Activated CD8-positive, alpha-beta memory T cell treated with anti-CD3 and anti-CD28 coated beads for 36 hours (primary cell): ENCODE results near the gene MAGEB10. TPM values are rescaled to one million over a fixed set of nuclear protein-coding genes. Genes with fewer than 3 reads are reported as not detected.
"Not testable (repeated sequence)": the region's sequence is repeated elsewhere in the genome, so short reads cannot be mapped to it uniquely, and the experiment has no call there.

Source experiments
- CTCF ChIA-PET: fragments of 350-600 bp; sonication (Branson Sonifier 250); formaldehyde crosslinking; loops from one replicate; lab custom pipeline; 2021; ENCODE audit warnings: antibody characterized with exemption; lab: Charles Lee
- POLR2A ChIA-PET: fragments of 350-600 bp; sonication (Branson Sonifier 250); formaldehyde crosslinking; loops from one replicate; lab custom pipeline; 2021; ENCODE audit warnings: antibody characterized with exemption; lab: Charles Lee
- total RNA-seq, 2 experiments: library from RNA; stranded (reverse); gene quantifications; one replicate each; pipeline ENCODE4 v1.2.3, GENCODE V29; 2021

Gene MAGEB10, protein sequence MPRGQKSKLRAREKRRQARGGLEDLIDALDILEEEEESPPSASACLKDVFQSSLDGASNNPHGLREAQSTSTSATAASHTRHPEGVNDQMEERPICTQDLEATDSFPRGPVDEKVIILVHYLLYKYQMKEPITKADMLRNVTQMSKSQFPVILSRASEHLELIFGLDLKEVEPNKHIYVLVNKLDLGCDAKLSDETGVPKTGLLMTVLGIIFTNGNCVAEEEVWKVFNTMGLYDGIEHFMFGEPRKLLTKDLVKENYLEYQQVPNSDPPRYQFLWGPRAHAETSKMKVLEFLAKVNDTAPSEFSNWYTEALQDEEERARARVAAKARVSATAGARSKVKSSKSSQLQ
- not detected for total RNA-seq

DNA sequence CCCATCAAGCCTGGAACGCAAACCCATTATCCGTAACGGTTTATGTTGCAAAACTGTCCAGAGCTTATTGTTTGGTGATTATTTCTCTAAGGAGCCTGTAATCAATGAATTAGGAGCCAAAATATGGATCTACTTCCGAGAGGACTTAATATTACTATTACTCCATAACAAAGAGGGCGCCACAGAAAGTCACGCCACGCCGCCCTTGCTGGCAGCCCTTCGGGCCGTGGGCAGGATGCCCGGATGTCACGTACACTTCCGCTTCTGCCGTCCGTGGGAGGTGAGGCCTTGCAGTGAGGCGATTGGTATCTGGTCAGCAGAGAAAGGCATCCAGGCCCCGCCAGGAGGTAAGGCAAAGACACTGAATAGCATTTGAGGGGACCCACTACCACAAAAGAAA, at the start of gene MAGEB10:
Gene MAGEB10 (plus strand): TSS at position 301 of the 400 bp plus-strand sequence. CDS start 13,317 bp downstream, outside the sequence.
- CTCF ChIA-PET: no interaction called here

DNA sequence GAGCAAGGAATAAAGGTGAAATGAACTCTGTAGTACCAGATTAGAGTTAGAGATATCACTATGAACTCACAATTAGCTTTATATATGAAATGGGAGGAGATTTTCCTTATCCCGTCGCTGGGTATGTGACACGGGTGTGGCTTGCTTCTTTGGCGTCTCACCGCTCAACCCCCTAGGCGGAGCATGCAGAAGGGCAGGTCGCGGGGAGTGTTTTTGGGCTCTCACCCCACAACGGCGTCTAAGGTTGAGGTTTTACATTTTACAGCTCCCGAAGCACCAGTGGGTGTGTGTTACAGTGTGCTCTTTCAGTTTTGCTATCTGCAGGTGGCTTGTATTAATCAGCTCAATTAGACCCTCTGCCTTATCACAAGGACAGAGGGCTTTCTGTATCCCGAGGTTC, 42.1 kb upstream of the MAGEB10 start:
- CTCF ChIA-PET: no interaction called here
- POLR2A ChIA-PET: no interaction called here

More for the DNA sequence above, at the start of gene MAGEB10:
- POLR2A ChIA-PET: no interaction called here

DNA sequence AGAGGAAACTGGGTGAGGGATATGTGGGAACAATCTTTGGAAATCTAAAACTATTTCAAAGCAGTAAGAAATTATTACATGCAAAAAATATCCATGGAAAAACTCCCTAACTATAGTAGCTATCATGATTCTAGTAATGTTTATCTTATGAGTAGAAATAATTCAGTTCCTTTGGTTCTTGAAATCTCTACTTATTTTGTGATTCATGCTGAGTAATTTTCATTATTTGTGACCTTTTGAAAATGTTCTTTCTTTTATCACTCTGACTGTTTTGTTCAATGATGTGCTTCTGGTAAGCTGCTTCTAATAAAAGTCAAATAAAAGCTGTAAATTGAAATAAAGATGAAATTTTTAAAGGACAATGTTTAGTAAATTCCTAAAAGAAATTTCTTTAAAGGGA, 40.4 kb upstream of the MAGEB10 start:
- CTCF ChIA-PET: no interaction called here
- POLR2A ChIA-PET: no interaction called here

DNA sequence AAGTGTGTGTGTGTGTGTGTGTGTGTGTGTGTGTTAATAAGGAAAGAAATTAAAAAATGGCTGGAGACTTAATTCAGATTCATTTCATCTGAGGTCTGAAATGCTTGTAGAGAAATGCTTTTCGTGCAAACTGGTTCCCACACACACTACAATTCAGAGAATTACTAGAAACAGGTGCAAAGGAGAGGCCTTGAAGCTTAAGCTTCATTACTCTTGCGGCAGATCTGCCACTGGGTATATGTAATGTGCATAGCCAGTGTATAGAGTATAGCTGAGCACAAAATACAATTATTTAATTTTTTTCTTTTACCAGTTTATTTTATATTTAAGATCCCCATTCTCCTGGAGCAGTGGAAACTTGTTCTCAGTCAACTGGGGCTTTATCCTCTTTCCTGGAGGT, 31.8 kb upstream of the MAGEB10 start:
- POLR2A ChIA-PET: no interaction called here

DNA sequence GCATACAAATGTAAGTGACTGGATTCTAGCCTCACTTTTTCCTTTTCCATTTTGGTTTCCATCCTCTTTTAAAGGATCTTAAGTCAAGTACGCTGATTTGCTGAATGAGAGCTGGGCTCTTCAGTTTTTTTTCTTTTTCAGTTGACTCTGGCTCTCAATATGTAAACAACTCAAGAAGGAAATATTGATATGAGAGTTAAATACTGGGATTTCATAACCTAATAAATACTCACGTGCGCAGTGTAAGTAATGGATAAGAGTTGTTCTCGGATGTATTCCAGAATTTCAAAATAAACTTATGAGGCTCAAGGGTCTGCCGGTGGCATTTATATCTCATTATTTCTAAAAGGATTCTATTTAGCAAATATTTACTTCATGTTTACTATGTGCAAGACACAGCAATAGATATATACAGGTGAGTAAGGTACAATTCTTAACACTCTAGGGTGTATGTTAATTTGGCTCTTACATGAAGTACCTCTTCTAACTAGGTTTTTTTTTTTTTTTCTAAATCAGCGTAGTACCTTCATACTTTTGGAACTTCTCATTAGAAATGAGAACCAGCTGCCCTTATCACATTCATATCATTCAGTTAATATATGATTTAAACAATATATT, 11.0 kb upstream of the MAGEB10 start:
- CTCF ChIA-PET: no interaction called here
- POLR2A ChIA-PET: no interaction called here

More for the DNA sequence above, 31.8 kb upstream of the MAGEB10 start:
- CTCF ChIA-PET: no interaction called here

DNA sequence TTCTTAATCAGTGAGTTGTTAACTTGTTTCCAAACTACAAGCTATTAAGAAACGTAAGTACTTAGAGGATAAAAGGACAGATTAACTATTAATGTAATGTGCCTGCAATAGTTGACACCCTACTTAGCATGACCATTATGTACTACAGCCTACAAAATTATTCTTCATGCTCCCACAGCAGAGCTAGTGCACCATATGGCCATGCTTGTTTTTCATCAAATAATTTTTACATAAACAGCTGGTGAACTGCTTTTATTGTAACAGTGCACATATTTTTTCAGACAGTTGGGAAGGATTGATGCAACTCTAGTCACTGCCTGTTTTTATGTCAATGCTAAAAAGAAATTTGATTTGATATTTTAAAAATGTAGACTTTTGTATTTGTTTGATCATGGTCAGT, 10.2 kb upstream of the MAGEB10 start:
- ChIA-PET POLR2A (no interaction called here), CTCF (no interaction called here)

DNA sequence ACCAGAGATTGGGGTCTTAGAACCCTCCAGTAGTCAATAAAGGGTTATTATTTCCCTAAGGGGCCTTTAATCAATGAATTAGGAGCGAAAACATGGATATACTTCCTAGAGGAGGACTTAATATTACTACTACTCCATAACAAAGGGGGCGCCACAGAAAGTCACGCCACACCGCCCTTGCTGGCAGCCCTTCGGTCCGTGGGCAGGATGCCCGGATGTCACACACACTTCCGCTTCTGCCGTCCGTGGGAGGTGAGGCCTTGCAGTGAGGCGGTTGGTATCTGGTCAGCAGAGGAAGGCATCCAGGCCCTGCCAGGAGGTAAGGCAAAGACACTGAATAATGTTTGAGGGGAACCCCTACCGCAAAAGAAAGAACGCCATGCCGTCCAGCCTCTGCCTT, 436 bp downstream of the MAGEB10 start:
- POLR2A ChIA-PET: no interaction called here
- CTCF ChIA-PET: no interaction called here

DNA sequence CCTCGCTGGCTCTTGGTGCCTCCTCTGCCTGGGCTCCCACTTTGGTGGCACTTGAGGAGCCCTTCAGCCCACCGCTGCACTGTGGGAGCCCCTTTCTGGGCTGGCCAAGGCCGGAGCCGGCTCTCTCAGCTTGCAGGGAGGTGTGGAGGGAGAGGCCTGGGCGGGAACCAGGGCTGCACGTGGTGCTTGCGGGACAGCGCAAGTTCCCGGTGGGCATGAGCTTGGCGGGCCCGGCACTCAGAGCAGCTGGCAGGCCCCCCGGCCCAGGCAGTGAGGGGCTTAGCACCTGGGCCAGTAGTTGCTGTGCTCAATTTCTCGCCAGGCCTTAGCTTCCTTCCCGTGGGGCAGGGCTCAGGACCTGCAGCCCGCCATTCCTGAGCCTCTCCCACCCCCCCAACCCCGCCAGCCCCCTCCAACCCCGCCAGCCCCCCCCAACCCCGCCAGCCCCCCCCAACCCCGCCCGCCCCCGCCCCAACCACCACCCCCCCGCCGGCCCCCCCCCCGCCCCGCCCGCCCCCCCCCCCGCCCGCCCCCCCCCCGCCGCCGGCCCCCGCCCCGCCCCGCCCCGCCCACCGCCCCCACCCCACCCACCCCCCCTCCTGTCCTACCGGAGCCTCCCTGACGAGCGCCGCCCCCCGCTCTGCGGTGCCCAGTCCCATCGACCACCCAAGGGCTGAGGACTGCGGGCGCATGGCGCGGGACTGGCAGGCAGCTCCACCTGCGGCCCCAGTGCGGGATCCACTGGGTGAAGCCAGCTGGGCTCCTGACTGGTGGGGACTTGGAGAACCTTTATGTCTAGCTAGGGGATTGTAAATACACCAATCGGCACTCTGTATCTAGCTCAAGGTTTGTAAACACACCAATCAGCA, 1.4 kb downstream of the MAGEB10 start:
- POLR2A ChIA-PET, CTCF ChIA-PET: not testable (repeated sequence)

DNA sequence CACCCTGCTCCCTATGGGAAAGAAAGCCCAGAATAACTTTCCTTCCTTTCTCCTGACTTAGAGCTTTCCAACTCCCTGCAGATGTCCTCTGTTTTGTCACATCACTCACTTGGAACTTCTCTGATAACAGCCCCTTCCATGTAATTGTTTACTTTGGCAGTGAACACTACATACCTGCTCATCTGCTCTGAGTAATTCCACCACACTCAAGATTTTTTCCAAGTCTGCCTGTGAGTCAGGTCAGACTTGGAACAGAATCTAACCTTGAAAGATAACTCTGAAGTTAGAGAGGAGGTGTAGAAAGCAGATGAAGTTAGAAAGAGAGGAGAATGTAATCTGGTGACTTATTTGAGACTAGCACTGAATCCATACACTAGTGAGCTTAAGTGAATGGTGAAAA, 7.4 kb downstream of the MAGEB10 start:
- POLR2A ChIA-PET: no interaction called here
- CTCF ChIA-PET: no interaction called here

DNA sequence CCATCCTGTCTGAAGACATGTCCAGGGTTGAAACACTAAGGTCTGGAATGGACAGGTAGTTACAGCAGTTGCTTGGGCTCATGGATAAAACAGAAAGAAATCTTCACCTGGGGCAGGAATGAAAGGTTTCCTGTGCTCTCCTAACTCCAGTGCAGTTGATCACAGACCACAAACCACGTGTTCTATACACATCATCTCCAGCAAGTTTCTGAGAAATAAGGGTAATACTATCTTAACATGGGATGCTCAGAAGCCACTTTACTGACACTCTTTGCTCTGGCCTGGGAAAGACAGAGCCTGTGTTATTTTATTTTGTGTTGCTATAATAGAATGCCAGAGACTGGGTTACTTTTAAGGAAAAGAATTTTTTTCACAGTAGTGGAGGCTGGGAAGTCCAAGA, 16.0 kb downstream of the MAGEB10 start:
- ChIA-PET POLR2A (no interaction called here), CTCF (no interaction called here)

DNA sequence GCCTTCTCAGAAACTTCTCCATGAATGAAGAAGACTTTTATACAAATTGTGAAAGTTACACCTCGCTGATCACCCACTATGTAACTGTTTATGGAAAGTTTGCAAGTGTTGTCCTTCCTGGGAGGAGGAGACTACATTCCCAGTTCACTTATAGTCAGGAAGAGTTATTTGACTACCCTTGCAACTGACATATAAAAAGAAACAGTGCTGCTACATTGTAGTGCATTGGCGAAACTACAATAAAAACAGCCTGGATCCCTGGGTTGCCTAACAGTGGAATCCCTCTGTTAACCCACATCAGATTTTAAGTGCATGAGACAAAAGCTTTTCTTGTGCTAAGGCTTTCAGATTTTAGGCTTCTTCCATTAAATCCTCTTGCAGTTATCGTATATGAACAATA, 30.4 kb downstream of the MAGEB10 start:
- ChIA-PET CTCF (no interaction called here), POLR2A (no interaction called here)

DNA sequence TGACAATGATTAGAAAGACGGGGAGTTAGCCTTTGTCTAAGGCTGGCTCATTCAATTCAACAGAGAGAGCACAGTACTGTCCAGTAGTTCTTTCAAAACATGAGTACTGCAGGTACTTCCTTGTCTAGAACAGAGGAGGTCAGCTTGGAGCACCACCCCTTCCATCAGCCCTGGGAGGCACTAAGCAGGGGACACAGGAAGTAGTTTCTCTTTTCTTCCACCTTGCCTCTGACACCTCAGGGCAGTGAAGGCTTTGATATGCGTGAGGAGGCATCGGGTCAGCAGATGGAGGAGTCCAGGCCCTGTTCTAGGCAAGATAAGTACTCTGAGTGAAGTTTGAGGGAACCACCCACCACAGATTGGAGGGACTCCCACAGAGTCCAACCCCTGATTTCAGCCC, 33.1 kb downstream of the MAGEB10 start:
- ChIA-PET POLR2A (no interaction called here), CTCF (no interaction called here)

DNA sequence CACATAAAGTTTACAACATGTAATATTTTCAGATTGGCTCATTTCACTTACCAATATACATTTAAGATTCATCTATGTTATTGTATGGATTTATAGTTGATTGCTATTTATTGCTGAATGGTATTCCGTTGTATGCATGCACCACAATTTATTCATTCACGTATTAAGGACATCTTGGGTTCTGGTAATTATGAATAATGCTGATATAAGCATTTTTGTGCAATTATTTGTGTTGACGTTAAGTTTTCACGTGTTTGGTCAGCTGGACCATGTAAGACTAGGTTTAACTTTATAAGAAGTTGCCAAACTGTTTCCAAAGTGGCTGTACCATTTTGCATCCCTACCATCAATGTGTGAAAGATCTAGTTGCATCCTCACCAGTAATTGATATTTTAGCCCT, 35.1 kb downstream of the MAGEB10 start:
- POLR2A ChIA-PET: no interaction called here
- CTCF ChIA-PET: no interaction called here

DNA sequence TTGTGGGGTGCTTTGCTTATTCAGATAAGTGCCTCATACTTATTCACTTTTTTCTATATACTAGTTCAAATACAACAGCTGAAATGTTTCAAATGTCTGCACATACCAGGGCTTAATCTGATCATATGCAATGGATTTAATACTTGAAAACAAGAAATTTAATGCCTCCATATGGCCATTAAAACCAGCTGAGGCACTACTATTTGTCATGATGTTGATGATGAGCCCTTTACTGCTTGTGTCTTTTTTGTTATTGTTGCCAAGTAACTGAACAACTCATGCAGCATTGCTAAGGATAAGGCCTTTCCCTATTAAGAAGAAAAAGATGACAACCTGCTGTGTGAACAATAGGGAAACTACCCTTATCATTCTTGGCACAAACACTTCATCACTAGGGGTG, 52.5 kb downstream of the MAGEB10 start:
- ChIA-PET POLR2A (no interaction called here), CTCF (no interaction called here)

DNA sequence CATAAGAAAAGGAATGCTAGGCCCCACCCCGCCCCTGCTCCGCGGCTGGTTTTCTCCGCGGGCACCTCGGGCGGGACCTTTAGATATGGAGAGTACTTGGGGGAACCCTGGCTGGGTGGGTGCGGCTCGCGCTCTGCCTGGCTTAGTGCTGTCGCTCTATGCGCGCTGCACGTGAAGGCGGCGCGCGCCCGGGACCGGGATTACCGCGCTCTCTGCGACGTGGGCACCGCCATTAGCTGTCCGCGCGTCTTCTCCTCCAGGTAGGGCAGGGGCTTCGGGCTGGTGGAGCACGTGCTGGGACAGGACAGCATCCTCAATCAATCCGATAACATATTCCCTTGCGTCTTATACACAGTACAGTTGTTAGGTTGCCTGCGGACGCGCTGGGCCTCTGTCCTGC, 56.0 kb downstream of the MAGEB10 start:
- ChIA-PET CTCF (no interaction called here), POLR2A (no interaction called here)

Other genes with a start within 250 kb of the MAGEB10 start
- gene DCAF8L2, start 217.6 kb upstream of the MAGEB10 start, total RNA-seq: not detected
- not detected for gene DCAF8L1, start 173.5 kb downstream of the MAGEB10 start, total RNA-seq